Measurements from ENCODE around the gene OGFOD3. TPM values are rescaled to one million over a fixed set of nuclear protein-coding genes. Genes with fewer than 3 reads are reported as not detected.

The OGFOD3 gene
- total RNA-seq, 4 donors from 2014 or later: 13.0 to 28.7 (median 23.2) TPM

DNA sequence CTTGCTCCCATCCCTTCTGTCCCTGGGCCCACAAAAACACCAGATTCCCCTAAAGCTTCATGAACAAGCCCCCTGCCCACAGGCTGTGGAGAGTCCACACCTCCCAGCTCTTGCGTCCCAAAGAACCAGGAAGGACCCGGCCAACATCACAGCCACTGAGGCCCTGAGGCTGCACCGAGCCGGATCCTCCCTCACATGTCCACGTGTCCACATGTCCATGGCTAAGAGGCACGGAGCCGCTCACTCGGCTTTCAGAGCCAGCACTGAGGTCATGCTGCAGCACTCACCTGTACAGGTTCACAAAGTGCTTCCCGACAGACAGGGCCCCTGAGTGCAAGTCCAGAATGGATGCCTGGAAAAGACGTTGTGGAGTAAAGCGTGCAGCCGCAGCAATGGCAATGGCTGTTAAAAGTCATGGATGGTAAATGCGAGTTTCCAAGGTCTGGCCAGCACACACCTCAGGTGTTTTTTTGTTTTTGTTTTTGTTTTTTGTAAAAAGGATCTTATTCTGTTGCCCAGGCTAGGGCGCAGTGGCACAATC, 12.2 kb downstream of the OGFOD3 start:
- no peak overlapping the region for H3K4me3 ChIP-seq (ENCODE audit: low read depth, poor library complexity, severe bottlenecking)
- WGBS, 2 donors: 95 to 96% methylated on average over 13 to 14 of the region's 14 CpGs
- intact Hi-C loops (cut with DNase I; ENCODE audit: low total_unique reads): no loop called here
- no peak for DNase-seq (ENCODE audit: low spot score in 2 of 2)
- TF ChIP-seq, protein P1, sequence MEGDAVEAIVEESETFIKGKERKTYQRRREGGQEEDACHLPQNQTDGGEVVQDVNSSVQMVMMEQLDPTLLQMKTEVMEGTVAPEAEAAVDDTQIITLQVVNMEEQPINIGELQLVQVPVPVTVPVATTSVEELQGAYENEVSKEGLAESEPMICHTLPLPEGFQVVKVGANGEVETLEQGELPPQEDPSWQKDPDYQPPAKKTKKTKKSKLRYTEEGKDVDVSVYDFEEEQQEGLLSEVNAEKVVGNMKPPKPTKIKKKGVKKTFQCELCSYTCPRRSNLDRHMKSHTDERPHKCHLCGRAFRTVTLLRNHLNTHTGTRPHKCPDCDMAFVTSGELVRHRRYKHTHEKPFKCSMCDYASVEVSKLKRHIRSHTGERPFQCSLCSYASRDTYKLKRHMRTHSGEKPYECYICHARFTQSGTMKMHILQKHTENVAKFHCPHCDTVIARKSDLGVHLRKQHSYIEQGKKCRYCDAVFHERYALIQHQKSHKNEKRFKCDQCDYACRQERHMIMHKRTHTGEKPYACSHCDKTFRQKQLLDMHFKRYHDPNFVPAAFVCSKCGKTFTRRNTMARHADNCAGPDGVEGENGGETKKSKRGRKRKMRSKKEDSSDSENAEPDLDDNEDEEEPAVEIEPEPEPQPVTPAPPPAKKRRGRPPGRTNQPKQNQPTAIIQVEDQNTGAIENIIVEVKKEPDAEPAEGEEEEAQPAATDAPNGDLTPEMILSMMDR (IDR thresholded peaks at IDR 0.05): no peak
- TF ChIP-seq POLR2A (IDR thresholded peaks at IDR 0.05): no peak

DNA sequence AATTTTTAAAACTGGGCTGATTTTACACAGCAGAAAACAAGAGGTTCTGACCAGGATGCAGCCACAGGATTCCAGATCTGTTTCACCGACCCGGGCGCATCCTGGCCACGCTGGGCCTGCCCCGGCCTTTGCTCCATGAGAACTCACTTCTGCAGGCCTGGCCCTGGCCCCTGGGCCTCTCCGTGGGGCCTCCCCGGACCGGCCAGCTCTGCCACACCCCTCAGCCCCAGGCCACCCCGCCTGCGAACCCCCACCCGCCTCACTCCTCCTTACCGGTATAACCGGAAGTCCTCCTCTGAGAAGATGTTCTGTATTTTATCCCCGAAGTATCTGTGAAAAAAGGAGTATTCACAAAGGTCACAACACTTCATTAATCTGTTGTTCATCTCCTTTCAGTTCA, 13.3 kb downstream of the OGFOD3 start:
- intact Hi-C loops (cut with DNase I; ENCODE audit: low total_unique reads): no loop called here
- no peak overlapping the region for H3K4me3 ChIP-seq (ENCODE audit: low read depth, poor library complexity, severe bottlenecking)
- DNase-seq (ENCODE audit: low spot score in 2 of 2): no peak
- no peak for TF ChIP-seq POLR2A (IDR thresholded peaks at IDR 0.05)
- 79 to 83% methylated on average over 14 of the region's 14 CpGs for WGBS, 2 donors

DNA sequence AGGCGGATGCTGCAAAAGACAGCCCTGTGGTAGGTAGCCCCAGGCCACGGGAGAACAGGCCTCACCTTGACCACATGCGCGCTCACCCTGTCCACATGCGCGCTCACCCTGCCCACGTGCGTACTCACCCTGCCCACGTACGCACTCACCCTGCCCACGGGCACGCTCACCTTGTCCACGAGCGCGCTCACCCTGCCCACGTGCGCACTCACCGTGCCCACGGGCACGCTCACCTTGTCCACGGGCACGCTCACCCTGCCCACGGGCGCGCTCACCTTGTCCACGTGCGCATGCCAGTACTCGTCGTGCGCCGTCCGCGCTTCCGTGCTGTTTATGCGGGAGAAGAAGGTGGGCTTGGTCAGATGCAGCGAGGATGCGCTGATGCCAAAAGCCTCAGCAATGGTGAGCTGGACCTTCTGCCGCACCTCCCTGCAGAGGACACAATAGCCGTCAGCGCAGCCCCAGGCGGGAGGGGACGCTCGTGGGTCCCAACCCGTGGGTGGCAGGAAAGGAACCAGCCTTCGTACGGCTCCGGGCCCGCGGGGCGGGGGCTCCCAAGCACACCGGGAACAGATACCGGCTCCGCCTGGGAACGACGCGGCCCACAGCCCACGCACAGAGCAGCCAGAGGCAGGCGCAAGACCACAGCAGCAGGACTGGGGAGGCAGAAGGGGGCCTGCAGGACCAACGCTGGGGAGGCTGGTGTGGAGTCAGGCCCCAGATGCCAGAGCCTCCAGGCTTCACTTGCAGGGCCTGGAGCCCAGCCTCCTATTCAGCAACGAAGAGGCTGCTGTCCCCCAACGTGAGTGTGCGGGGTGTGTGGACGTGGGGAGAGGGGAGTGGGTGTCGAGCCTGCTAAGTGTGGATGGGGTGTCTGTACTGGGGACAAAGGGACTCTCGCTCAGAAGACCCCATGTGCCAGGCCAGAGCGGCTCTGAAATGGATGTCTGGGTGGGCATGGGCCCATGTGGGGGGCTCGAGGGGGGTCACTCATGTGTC, 14.4 kb downstream of the OGFOD3 start:
- intact Hi-C loops (cut with DNase I; ENCODE audit: low total_unique reads): no loop called here
- H3K4me3 ChIP-seq (ENCODE audit: low read depth, poor library complexity, severe bottlenecking): no peak overlapping the region
- 95% methylated on average over 67 of the region's 67 CpGs for WGBS, 2 donors
- no peak for DNase-seq (ENCODE audit: low spot score in 2 of 2)
- TF ChIP-seq, protein P1 (IDR thresholded peaks at IDR 0.05): no peak
- no peak for TF ChIP-seq POLR2A (IDR thresholded peaks at IDR 0.05)

DNA sequence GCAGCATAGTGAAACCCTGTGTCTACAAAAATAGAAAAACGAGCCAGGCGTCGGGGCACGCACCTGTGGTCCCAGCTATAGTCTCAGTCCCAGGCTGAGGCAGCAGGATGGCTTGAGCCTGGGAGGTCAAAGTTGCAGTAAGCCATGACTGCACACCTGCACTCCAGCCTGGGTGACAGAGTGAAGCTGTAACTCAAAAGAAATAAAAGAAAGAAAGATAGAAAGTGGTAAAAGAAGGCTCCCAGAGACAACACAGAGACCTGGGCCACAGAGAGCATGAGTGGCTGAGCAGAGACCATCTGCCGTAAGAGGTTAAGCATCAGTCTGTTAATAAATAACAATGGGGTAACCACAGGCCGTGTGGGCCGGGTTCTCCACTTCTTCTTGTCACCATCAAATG, 15.5 kb downstream of the OGFOD3 start:
- TF ChIP-seq, protein P1 (IDR thresholded peaks at IDR 0.05): no peak
- TF ChIP-seq POLR2A (IDR thresholded peaks at IDR 0.05): no peak
- DNase-seq (ENCODE audit: low spot score in 2 of 2): no peak
- intact Hi-C loops (cut with DNase I; ENCODE audit: low total_unique reads): no loop called here
- no peak overlapping the region for H3K4me3 ChIP-seq (ENCODE audit: low read depth, poor library complexity, severe bottlenecking)
- WGBS, 2 donors: 90 to 92% methylated on average over 7 of the region's 7 CpGs

DNA sequence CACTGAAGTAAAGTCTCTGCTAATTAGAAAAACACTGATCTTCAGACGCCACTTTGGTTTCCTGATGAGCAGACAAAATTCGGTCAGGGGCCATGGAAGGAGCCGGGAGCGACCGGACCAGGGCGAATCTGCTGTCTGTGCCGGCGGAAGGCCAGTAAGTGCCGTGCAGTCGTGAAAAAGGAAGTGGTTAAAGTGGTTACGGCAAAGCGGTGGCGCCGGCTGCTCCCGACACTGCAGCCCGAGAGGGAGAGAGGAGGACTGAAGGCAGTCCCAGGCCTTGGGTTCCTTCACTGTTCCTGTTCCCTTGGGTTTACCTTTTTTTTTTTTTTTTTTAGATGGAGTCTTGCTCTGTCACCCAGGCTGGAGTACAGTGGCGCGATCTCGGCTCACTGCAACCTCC, 17.6 kb downstream of the OGFOD3 start:
- H3K4me3 ChIP-seq (ENCODE audit: low read depth, poor library complexity, severe bottlenecking): no peak overlapping the region
- TF ChIP-seq, protein P1 (IDR thresholded peaks at IDR 0.05): no peak
- TF ChIP-seq POLR2A (IDR thresholded peaks at IDR 0.05): no peak
- 79 to 88% methylated on average over 19 of the region's 19 CpGs for WGBS, 2 donors
- DNase-seq (ENCODE audit: low spot score in 2 of 2): no peak
- intact Hi-C loops (cut with DNase I; ENCODE audit: low total_unique reads): no loop called here

DNA sequence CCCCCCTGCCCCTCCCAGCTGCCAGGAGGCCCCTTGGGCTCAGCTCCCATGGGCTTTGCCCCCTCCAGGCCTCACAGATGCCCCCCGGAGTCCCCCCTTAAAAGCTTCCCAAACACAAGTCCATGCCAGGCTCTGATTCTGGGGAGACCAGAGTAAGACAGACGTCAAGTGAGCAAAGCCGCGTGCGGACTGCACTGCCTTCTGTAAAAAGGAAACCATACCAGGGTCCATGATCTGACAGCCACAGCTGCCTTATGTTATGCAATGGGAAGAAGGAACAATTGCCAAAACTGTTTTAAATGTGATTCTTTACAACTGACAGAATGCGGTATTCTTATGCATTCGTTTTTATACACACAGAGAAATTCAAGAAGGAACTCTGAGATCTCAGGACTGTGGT, 18.2 kb downstream of the OGFOD3 start:
- H3K4me3 ChIP-seq (ENCODE audit: low read depth, poor library complexity, severe bottlenecking): no peak overlapping the region
- intact Hi-C loops (cut with DNase I; ENCODE audit: low total_unique reads): no loop called here
- DNase-seq (ENCODE audit: low spot score in 2 of 2): no peak
- TF ChIP-seq, protein P1 (IDR thresholded peaks at IDR 0.05): no peak
- TF ChIP-seq POLR2A (IDR thresholded peaks at IDR 0.05): no peak
- WGBS, 2 donors: 69 to 83% methylated on average over 7 of the region's 7 CpGs
